ENCODE measurements around the gene MYH14.

DNA sequence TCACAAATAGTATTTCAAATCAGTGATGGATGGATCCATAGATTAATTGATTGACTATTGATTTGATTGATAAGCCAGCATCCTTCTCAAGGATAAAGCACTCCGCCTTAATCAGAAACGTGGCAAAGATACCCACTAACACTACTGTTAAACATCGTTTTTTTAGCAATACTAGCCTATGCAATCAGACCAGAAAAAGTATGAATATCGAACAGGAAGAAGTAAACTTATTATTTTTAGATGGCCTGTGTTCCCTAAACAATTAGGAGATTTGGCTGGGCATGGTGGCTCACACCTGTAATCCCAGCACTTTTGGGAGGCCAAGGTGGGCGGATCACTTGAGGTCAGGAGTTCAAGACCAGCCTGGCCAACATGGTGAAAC lies 49.5 kb downstream of the MYH14 start:
- TF ChIP-seq GATA2 (IDR thresholded peaks at IDR 0.05; ENCODE audit: low read depth, low read length) (no peak), GATA3 (IDR thresholded peaks at IDR 0.05; ENCODE audit: low read depth, low read length) (no peak)

Data from SH-SY5Y (cell line).